Fibroblast of mammary gland (primary cell): ENCODE results near the gene SMARCAL1.
"Not testable (repeated sequence)": the region's sequence is repeated elsewhere in the genome, so short reads cannot be mapped to it uniquely, and the experiment has no call there.

Experiments
- DNase-seq: peaks from one replicate; pipeline ENCODE4 v3.0.0-alpha.2; 2010; ENCODE audit warnings: low read depth
- H3K4me3 ChIP-seq: 2 replicates; pipeline ENCODE4 v1.5.1; 2011; ENCODE audit warnings: low read depth, mild to moderate bottlenecking, low read length, moderate library complexity; ENCODE audit not compliant: control insufficient read depth
- CTCF ChIP-seq: conservative IDR thresholded peaks from 2 replicates; pipeline ENCODE4 v1.5.1; 2011; ENCODE audit warnings: low read depth, low read length, inconsistent platforms; ENCODE audit not compliant: control insufficient read depth, insufficient read depth

SMARCAL1 gene

GRCh38 chr2:216516730-216517350, 104.6 kb downstream of the SMARCAL1 start:
- no peak overlapping the region for H3K4me3 ChIP-seq
- peak; percentile 82 for TF ChIP-seq CTCF
- peak; percentile 58 for DNase-seq

GRCh38 chr2:216517447-216518225, 105.4 kb downstream of the SMARCAL1 start:
- no peak for TF ChIP-seq CTCF
- no peak overlapping the region for H3K4me3 ChIP-seq
- DNase-seq, result no peak

GRCh38 chr2:216518566-216519119, 106.4 kb downstream of the SMARCAL1 start:
- DNase-seq, H3K4me3 ChIP-seq: not testable (repeated sequence)

- TF ChIP-seq CTCF, result peak; percentile 82
- H3K4me3 ChIP-seq, result no peak overlapping the region
- peak; percentile 88 for DNase-seq
Measured at GRCh38 chr2:216519154-216519762, 107.0 kb downstream of the SMARCAL1 start.

- peak; percentile 80 for DNase-seq
- TF ChIP-seq CTCF, result no peak
- H3K4me3 ChIP-seq, result no peak overlapping the region
Measured at GRCh38 chr2:216520112-216520511, 107.8 kb downstream of the SMARCAL1 start.

- H3K4me3 ChIP-seq, result no peak overlapping the region
- no peak for TF ChIP-seq CTCF
- DNase-seq, result no peak
Measured at GRCh38 chr2:216522892-216523502, 110.7 kb downstream of the SMARCAL1 start.
